PFSK-1 (cell line): ENCODE data around the gene CHST11.

Experiments
- FOXP2 ChIP-seq: optimal IDR thresholded peaks from 2 replicates; pipeline ENCODE3; 2011; ENCODE audit warnings: borderline replicate concordance, control low read depth, inconsistent platforms; ENCODE audit not compliant: insufficient read depth; ENCODE audit errors: extremely low read length, extremely low read depth
- REST ChIP-seq, 2 experiments: IDR thresholded peaks; 2 replicates each; pipeline versions ENCODE4 v1.6.1 to v1.8.0; 2011 to 2012; ENCODE audit warnings: low read depth in 2 of 2, low read length in 2 of 2, control low read depth in 1 of 2, inconsistent platforms in 1 of 2, mild to moderate bottlenecking in 1 of 2, moderate library complexity in 1 of 2; ENCODE audit not compliant: insufficient read depth in 1 of 2
- TAF1 ChIP-seq: IDR thresholded peaks from 2 replicates; pipeline ENCODE4 v1.6.1; 2012; ENCODE audit warnings: low read length, control low read depth, borderline replicate concordance; ENCODE audit not compliant: insufficient read depth

DNA sequence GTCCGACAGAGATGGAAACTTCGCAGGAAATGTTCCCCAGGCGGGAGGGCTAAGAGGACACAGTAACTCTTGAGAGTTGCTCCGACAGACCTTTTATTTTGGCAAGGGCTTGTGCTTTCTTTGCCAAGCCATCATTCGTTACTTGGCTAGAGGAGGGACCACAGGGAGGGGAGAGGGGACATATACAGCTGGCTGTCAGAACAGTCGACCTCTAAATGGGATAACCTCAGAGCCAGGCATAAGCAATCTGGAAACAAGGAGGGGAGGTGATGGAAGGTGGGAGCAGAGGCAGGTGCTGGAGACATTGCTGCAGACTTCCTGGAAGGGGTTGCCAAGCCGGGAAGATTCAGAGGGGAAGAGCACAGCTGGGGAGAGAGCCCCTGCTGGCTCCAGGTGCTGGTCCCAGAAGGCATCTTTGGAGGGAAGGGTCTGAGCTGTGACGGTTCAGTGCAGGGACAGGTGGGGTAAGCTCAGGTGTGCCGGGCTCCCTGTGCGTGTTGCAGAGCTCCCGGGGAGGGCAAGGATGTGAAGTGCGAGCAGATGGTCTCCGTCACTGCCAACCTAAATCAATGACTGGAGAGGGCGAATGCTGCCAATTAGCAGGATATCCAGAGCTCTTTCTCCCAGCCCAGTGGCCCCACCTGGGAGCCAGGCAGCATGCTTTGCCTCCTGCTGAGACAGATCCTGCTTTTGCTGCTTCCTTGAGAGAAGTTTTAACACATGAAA lies 50.1 kb downstream of the CHST11 start:
- no peak for TF ChIP-seq FOXP2
- TF ChIP-seq REST (IDR thresholded peaks at IDR 0.05; ENCODE audit: insufficient read depth in 1 of 2, low read depth in 2 of 2, low read length in 2 of 2): no peak
- TF ChIP-seq TAF1: no peak
